GM12864 (cell line): ENCODE measurements around the gene FOXA3.

ENCODE experiments used
- DNase-seq: peaks from one replicate; pipeline ENCODE4 v3.0.0-alpha.2; 2011; ENCODE audit warnings: low read depth
- H3K4me3 ChIP-seq: 2 replicates; pipeline ENCODE4 v1.5.1; 2011; ENCODE audit warnings: mild to moderate bottlenecking, low read depth, low read length, control low read depth
- TF ChIP-seq, protein P1 (sequence below): IDR thresholded peaks from 2 replicates; pipeline ENCODE4 v1.5.1; 2011; ENCODE audit warnings: low read depth, mild to moderate bottlenecking, moderate library complexity, low read length, control low read depth, inconsistent platforms; ENCODE audit errors: missing control alignments

The FOXA3 gene

DNA sequence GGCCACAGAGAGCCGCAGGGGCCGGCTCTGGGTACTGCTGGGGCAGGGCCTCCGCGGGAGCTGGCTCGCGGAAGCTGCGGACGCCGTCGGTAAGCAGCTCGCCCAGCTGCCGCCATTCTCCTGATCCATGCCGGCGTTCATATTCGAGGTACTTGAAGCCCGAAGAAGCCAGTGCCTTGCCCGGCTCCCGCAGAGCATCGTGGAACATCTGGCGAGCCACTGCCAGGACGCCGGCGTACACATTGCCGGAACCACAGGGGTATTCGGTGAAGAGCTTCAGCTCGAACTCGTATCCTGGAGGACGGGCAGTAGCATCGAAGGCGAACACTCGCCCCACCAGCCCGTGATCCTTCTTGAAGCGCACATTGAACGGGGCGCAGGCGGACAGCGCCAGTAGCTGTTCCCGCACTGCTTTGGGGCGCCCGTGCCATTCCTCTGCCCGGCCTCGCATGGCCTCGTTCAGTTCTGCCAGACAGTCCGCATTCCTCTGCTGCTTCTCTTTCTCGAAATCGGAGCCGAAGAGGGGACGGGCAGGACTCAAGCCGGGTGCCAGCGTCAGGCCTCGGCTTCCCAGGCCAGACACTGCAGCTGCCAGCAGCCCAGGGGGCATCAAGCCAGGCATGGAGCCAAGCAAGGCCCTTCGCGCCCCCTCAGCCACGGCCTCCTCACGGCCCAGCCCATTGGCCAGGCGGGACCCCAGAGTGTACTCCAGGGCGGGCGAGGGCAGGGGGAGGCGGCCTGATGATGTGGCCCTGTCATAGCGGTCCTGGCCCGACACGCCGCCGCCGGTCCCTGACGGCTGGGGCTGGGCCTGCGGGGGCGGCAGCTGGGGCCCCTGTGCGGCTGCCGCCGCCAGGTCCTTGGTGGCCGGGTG, 20.8 kb downstream of the FOXA3 start:
- H3K4me3 ChIP-seq, result peak overlapping the region; percentile 60
- TF ChIP-seq, protein P1, sequence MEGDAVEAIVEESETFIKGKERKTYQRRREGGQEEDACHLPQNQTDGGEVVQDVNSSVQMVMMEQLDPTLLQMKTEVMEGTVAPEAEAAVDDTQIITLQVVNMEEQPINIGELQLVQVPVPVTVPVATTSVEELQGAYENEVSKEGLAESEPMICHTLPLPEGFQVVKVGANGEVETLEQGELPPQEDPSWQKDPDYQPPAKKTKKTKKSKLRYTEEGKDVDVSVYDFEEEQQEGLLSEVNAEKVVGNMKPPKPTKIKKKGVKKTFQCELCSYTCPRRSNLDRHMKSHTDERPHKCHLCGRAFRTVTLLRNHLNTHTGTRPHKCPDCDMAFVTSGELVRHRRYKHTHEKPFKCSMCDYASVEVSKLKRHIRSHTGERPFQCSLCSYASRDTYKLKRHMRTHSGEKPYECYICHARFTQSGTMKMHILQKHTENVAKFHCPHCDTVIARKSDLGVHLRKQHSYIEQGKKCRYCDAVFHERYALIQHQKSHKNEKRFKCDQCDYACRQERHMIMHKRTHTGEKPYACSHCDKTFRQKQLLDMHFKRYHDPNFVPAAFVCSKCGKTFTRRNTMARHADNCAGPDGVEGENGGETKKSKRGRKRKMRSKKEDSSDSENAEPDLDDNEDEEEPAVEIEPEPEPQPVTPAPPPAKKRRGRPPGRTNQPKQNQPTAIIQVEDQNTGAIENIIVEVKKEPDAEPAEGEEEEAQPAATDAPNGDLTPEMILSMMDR, result no peak
- no peak for DNase-seq

DNA sequence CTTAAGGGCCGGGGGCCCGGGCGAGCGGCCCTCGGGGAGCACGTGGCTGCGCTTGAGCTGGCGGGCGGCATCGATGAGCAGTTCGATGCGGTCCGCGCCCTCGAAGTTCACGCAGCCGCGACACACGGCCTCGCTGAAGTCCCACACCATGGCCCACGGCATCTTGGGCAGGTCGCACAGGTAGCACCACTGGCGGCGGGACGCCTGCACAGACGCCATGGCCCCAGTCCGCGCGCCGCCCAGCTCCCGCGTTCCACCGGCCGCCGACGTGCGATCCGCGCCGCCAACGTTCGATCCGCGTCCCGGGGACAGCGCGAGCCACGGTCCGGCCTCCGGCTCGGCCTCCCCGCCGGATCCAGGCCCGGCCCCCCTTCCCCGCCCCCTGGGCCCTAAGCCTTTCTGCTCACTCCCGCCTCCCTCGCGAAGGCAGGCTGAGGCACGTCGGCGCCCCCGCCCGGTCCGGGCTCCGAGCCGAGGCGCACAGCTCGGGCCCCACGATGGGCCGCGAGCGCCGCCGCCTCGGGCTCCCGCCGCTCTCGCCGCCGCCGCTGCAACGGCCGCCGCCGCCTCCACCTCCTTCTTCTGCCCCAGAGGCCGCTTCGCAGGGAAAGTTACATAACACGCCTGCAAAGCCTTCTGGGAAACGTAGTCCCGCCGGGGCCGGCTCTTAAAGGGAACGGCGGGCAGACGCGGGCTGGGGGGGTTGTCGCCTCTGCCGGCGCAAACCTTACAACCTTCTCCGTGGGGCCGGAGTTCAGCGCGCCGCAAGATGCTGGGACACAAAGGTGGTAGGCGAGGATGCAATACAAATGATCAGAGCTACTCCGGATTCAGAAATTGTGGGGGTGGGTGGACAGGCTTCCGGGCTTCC, 21.7 kb downstream of the FOXA3 start, which contains the start of gene IRF2BP1:
Gene IRF2BP1, minus strand, starts transcription at position 586 of the 871 bp plus-strand sequence. Its CDS starts 367 bp downstream, at position 219.
- peak; percentile 71 for DNase-seq
- TF ChIP-seq, protein P1, result no peak
- H3K4me3 ChIP-seq, result peak within 1 kb of the TSS; percentile 60

- peak; percentile 83 for DNase-seq
- peak overlapping the region; percentile 60 for H3K4me3 ChIP-seq
- TF ChIP-seq, protein P1, result no peak
Measured at GRCh38 chr19:45886427-45887199, 22.5 kb downstream of the FOXA3 start.

GRCh38 chr19:45887200-45887710, 23.1 kb downstream of the FOXA3 start:
- TF ChIP-seq, protein P1, result no peak
- no peak for DNase-seq
- H3K4me3 ChIP-seq, result peak overlapping the region; percentile 60

- no peak for DNase-seq
- no peak overlapping the region for H3K4me3 ChIP-seq
- TF ChIP-seq, protein P1, result no peak
Measured at GRCh38 chr19:45889210-45889885, 25.2 kb downstream of the FOXA3 start.

GRCh38 chr19:45890877-45891276, 26.8 kb downstream of the FOXA3 start:
- DNase-seq, result no peak
- TF ChIP-seq, protein P1, result no peak
- no peak overlapping the region for H3K4me3 ChIP-seq
